HepG2 (cell line): Measurements from ENCODE around the gene MMP23B. TPM values are rescaled to one million over a fixed set of nuclear protein-coding genes. Genes with fewer than 3 reads are reported as not detected.

ENCODE experiments used
- CHCHD3 ChIP-seq: sonication (generic); formaldehyde crosslinking; IDR thresholded peaks from 2 replicates; pipeline ENCODE4 v1.8.0; 2022; ENCODE audit warnings: mild to moderate bottlenecking, missing genetic modification reagents, moderate library complexity
- IRF2 ChIP-seq: IDR thresholded peaks from 2 replicates; pipeline ENCODE4 v1.6.1; 2018; ENCODE audit warnings: missing genetic modification reagents, missing compliant biosample characterization
- NBN ChIP-seq: fragments of 450-650 bp; conservative IDR thresholded peaks from 2 replicates; pipeline ENCODE4 v1.6.1; 2017
- SP5 ChIP-seq: IDR thresholded peaks from 2 replicates; pipeline ENCODE4 v1.6.1; 2016; ENCODE audit warnings: low read depth, borderline replicate concordance
- TBX3 ChIP-seq: fragments of 450-650 bp; IDR thresholded peaks from 2 replicates; pipeline ENCODE4 v1.6.1; 2017; ENCODE audit warnings: antibody characterized with exemption, mild to moderate bottlenecking, inconsistent platforms, borderline replicate concordance
- WIZ ChIP-seq: sonication (generic); formaldehyde crosslinking; IDR thresholded peaks from 2 replicates; pipeline ENCODE4 v1.5.1; 2020; ENCODE audit warnings: mild to moderate bottlenecking, missing genetic modification reagents
- ZHX2 ChIP-seq, 2 experiments: sonication (generic) in 1 of 2; formaldehyde crosslinking in 1 of 2; IDR thresholded peaks; 2 replicates each; pipeline versions ENCODE4 v1.6.1 to v1.9.0; 2014 to 2022; ENCODE audit warnings: antibody characterized with exemption in 1 of 2, borderline replicate concordance in 1 of 2, inconsistent platforms in 1 of 2, low read depth in 1 of 2, missing genetic modification reagents in 1 of 2
- ZNF362 ChIP-seq: sonication (generic); formaldehyde crosslinking; IDR thresholded peaks from 2 replicates; pipeline ENCODE4 v1.4.0; 2020; ENCODE audit warnings: missing genetic modification reagents, mild to moderate bottlenecking, borderline replicate concordance
- ZNF430 ChIP-seq: sonication (generic); formaldehyde crosslinking; IDR thresholded peaks from 2 replicates; pipeline ENCODE4 v1.9.0; 2021; ENCODE audit warnings: mild to moderate bottlenecking, missing genetic modification reagents
- ZNF737 ChIP-seq: sonication (generic); formaldehyde crosslinking; IDR thresholded peaks from 2 replicates; pipeline ENCODE4 v1.5.0; 2020; ENCODE audit warnings: missing genetic modification reagents, mild to moderate bottlenecking, borderline replicate concordance
- polyA plus RNA-seq, 8 experiments: library from polyadenylated mRNA; depleted of rRNA in 3 of 8; stranded (reverse) in 7 of 8; unstranded in 1 of 8; fragments of >200 nt; fragmentation: Illumina TruSeq in 4 of 8; extraction: Trizol in 4 of 8; gene quantifications; 2 replicates each; pipeline versions ENCODE4 v1.2.1 to v1.2.3, GENCODE V29; 2011 to 2016; ENCODE audit warnings: low read depth in 4 of 8, missing spikeins in 1 of 8, mixed read lengths in 1 of 8; ENCODE audit not compliant: insufficient read depth in 1 of 8
- total RNA-seq, 5 experiments: library from RNA; depleted of rRNA; stranded (reverse); fragments of >200 nt; fragmentation: Illumina TruSeq; extraction: Trizol; gene quantifications; 2 replicates each; pipeline ENCODE4 v1.2.3, GENCODE V29; 2016; ENCODE audit warnings: low read depth in 1 of 5
- TF ChIP-seq, protein P1 (sequence below): sonication (generic); formaldehyde crosslinking; IDR thresholded peaks from 2 replicates; pipeline ENCODE4 v1.5.0; 2020; ENCODE audit warnings: mild to moderate bottlenecking, missing genetic modification reagents, borderline replicate concordance
- TF ChIP-seq, protein P2 (sequence below): sonication (generic); formaldehyde crosslinking; IDR thresholded peaks from 2 replicates; pipeline ENCODE4 v1.8.0; 2022; ENCODE audit warnings: low read depth, missing genetic modification reagents
- TF ChIP-seq, protein P3 (sequence below): sonication (generic); formaldehyde crosslinking; IDR thresholded peaks from 2 replicates; pipeline ENCODE4 v1.4.0; 2020; ENCODE audit warnings: mild to moderate bottlenecking, missing genetic modification reagents

The MMP23B gene
- total and polyA plus RNA-seq, 2 of the 13 experiments (the other 11 are each of a cell fraction or from before 2014, with no cell fraction given), result 0.61 to 0.75 TPM

DNA sequence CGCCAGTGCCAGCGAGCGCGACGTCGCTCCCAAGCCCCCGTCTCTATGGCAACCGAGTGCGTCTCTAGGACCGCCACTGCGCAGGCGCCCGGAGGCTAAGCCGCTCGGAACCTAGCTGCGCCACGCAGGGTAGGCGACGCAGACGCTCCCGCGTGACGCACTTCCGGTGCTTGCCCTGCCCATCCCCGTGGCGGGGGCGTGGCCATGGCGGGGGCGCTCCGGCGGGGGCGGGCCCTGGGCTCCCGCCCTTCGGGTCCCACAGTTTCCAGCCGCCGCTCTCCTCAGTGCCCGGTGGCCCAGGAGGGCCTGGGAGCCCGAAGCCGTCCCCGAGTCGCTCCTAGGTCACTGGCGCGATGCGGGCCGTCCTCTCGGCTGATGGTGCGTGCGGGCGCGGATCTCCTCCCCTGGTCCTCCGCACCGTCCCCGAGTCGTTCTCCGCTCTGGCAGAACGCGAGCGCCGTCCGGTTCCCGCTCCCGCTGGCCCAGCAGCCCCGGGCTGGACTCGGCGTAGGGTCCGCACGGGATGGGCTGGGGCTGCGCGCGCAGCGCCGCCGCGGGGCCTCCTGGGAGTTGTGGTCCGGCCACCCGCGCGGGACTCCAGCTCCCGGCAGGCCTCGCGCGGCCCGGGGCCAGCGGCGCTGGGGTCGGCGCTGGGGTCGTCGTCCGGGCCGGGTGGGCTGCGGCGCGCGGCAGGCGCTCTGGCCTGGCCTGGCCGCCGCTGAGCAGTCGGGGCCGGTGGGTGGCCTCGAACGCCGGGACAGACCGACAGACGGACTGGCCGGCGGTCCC lies 16.5 kb upstream of the MMP23B start, which contains the start of gene MIB2 (continued):
- TF ChIP-seq ZHX2 (IDR thresholded peaks at IDR 0.05; ENCODE audit: low read depth), result peak; percentile 90
- no peak for TF ChIP-seq ZHX2 (CRISPR knock-in tag; IDR thresholded peaks at IDR 0.05; ENCODE audit: borderline replicate concordance)
- TF ChIP-seq ZNF430 (CRISPR knock-in tag), result peak; percentile 81; the same call in 1 of the 2 replicates
- TF ChIP-seq, protein P1, sequence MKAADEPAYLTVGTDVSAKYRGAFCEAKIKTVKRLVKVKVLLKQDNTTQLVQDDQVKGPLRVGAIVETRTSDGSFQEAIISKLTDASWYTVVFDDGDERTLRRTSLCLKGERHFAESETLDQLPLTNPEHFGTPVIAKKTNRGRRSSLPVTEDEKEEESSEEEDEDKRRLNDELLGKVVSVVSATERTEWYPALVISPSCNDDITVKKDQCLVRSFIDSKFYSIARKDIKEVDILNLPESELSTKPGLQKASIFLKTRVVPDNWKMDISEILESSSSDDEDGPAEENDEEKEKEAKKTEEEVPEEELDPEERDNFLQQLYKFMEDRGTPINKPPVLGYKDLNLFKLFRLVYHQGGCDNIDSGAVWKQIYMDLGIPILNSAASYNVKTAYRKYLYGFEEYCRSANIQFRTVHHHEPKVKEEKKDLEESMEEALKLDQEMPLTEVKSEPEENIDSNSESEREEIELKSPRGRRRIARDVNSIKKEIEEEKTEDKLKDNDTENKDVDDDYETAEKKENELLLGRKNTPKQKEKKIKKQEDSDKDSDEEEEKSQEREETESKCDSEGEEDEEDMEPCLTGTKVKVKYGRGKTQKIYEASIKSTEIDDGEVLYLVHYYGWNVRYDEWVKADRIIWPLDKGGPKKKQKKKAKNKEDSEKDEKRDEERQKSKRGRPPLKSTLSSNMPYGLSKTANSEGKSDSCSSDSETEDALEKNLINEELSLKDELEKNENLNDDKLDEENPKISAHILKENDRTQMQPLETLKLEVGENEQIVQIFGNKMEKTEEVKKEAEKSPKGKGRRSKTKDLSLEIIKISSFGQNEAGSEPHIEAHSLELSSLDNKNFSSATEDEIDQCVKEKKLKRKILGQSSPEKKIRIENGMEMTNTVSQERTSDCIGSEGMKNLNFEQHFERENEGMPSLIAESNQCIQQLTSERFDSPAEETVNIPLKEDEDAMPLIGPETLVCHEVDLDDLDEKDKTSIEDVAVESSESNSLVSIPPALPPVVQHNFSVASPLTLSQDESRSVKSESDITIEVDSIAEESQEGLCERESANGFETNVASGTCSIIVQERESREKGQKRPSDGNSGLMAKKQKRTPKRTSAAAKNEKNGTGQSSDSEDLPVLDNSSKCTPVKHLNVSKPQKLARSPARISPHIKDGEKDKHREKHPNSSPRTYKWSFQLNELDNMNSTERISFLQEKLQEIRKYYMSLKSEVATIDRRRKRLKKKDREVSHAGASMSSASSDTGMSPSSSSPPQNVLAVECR (CRISPR knock-in tag), result peak; percentile 90
- TF ChIP-seq NBN, result no peak
- TF ChIP-seq, protein P2, sequence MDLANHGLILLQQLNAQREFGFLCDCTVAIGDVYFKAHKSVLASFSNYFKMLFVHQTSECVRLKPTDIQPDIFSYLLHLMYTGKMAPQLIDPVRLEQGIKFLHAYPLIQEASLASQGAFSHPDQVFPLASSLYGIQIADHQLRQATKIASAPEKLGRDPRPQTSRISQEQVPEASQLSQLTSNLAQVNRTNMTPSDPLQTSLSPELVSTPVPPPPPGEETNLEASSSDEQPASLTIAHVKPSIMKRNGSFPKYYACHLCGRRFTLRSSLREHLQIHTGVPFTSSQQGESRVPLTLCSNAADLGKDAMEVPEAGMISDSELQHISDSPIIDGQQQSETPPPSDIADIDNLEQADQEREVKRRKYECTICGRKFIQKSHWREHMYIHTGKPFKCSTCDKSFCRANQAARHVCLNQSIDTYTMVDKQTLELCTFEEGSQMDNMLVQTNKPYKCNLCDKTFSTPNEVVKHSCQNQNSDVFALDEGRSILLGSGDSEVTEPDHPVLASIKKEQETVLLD, result peak; percentile 95
- TF ChIP-seq TBX3, result no peak
- peak; percentile 15; the same call in 1 of the 2 replicates for TF ChIP-seq SP5 (CRISPR knock-in tag)
- TF ChIP-seq ZNF737 (CRISPR knock-in tag), result no peak
- no peak for TF ChIP-seq IRF2 (CRISPR knock-in tag)
- no peak for TF ChIP-seq CHCHD3 (CRISPR knock-in tag)
- TF ChIP-seq, protein P3, sequence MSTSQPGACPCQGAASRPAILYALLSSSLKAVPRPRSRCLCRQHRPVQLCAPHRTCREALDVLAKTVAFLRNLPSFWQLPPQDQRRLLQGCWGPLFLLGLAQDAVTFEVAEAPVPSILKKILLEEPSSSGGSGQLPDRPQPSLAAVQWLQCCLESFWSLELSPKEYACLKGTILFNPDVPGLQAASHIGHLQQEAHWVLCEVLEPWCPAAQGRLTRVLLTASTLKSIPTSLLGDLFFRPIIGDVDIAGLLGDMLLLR, result no peak
- peak; percentile 31; the same call in 1 of the 2 replicates for TF ChIP-seq ZNF362 (CRISPR knock-in tag)
- TF ChIP-seq WIZ (CRISPR knock-in tag), result no peak
